ENCODE data around the gene INSC.

Gene INSC

GRCh38 chr11:15111215-15111614 is 3.5 kb upstream of the INSC start:
- no peak for DNase-seq

- no peak for DNase-seq
Observed at GRCh38 chr11:15112131-15112541, 2.6 kb upstream of the INSC start.

GRCh38 chr11:15113381-15113780 is 1.3 kb upstream of the INSC start:
- peak; percentile 90 for DNase-seq

GRCh38 chr11:15115686-15116085 is 963 bp downstream of the INSC start:
- no peak for DNase-seq

GRCh38 chr11:15117751-15118150 is 3.0 kb downstream of the INSC start:
- no peak for DNase-seq

GRCh38 chr11:15118431-15118830 is 3.7 kb downstream of the INSC start:
- DNase-seq: no peak

GRCh38 chr11:15119352-15119751 is 4.6 kb downstream of the INSC start:
- no peak for DNase-seq

- DNase-seq: no peak
Observed at GRCh38 chr11:15119826-15120225, 5.1 kb downstream of the INSC start.

- no peak for DNase-seq
Observed at GRCh38 chr11:15123849-15124248, 9.1 kb downstream of the INSC start.

- no peak for DNase-seq
Observed at GRCh38 chr11:15124528-15124927, 9.8 kb downstream of the INSC start.

GRCh38 chr11:15127341-15127740 is 12.6 kb downstream of the INSC start:
- DNase-seq: no peak

GRCh38 chr11:15128621-15129020 is 13.9 kb downstream of the INSC start:
- no peak for DNase-seq

- no peak for DNase-seq
Observed at GRCh38 chr11:15136166-15136565, 21.4 kb downstream of the INSC start.

- no peak for DNase-seq
Observed at GRCh38 chr11:15139096-15139770, 24.5 kb downstream of the INSC start.

- DNase-seq: no peak
Observed at GRCh38 chr11:15139958-15140659, 25.4 kb downstream of the INSC start.

- no peak for DNase-seq
Observed at GRCh38 chr11:15141381-15141780, 26.7 kb downstream of the INSC start.

- no peak for DNase-seq
Observed at GRCh38 chr11:15142838-15143237, 28.1 kb downstream of the INSC start.

GRCh38 chr11:15143855-15144254 is 29.1 kb downstream of the INSC start:
- DNase-seq: no peak

- no peak for DNase-seq
Observed at GRCh38 chr11:15144347-15144746, 29.6 kb downstream of the INSC start.

GRCh38 chr11:15145151-15145550 is 30.4 kb downstream of the INSC start:
- no peak for DNase-seq

- peak; percentile 47 for DNase-seq
Observed at GRCh38 chr11:15145615-15146014, 30.9 kb downstream of the INSC start.

- DNase-seq: no peak
Observed at GRCh38 chr11:15146271-15147003, 31.7 kb downstream of the INSC start.

GRCh38 chr11:15148169-15148568 is 33.4 kb downstream of the INSC start:
- no peak for DNase-seq

- DNase-seq: no peak
Observed at GRCh38 chr11:15149050-15149449, 34.3 kb downstream of the INSC start.
